CD4-positive, alpha-beta T cell treated with Interleukin-10 for 1 hour (primary cell): Measurements from ENCODE around the gene CEP112.

ENCODE experiments used
- DNase-seq: peaks from one replicate; pipeline ENCODE4 v3.0.0-alpha.2; 2020

The CEP112 gene

DNA sequence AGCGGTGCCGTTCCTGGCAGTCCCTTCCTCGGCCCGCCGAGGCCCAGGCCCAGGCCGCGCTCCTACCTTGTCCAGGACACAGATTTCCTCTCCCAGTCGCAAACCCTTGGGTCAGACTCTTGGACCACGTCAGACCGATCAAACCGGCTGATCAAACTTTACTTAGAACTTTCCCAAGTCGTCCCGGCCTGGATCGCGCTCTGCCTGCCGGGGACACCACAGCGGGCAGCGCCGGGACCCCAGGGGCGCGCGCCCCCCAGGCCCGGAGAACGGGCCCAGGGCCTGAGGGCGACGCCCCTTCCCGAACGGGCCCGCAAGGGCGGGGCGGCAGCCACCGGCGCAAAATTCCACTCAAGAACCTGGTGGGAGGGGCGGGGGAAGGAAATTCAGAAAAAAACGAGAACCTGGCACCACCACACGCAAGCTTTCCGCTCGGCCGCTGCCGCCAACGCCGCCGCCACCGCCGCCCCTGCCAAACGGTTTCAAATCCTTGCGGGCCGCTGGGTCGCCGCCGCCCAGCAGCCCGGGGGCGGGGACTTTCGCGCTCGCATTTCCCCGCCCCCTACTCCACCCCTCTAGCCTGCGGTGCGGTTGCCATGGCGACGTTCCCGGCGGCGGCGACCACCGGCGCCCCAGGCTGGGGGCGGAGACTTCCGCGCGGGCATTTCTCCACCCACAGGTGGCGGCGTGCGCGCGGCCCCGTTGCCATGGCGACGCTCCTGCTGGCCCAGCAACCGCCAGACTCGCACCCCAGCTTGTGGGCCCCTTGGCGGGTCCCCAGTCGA, at the start of gene CEP112:
CEP112 (minus strand) TSS at position 541 of the 785 bp plus-strand sequence.
- peak; percentile 94 for DNase-seq

GRCh38 chr17:66240630-66241029, 48.7 kb upstream of the CEP112 start:
- no peak for DNase-seq

DNA sequence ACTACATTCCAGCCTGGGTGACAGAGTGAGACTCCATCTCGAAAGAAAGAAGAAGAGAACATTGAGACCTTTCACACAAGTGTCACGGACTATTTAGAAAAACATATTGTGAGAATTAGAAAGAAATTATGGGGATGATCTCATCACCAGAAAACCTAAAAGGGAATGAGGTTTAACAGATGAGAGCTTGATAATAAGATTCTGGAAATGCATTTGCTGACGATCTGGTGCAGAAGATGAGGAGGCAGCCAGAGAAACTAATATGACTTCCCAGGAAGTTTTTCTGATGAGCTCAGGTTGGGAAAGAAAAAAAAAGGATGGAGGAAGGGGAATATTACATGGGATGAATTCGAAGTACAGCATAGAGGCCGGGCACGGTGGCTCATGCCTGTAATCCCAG, 48.1 kb upstream of the CEP112 start:
- no peak for DNase-seq

GRCh38 chr17:66235377-66235994, 43.6 kb upstream of the CEP112 start:
- no peak for DNase-seq

- DNase-seq = no peak
Observed at GRCh38 chr17:66234611-66235010, 42.7 kb upstream of the CEP112 start.

- DNase-seq = no peak
Observed at GRCh38 chr17:66233023-66233753, 41.3 kb upstream of the CEP112 start.

DNA sequence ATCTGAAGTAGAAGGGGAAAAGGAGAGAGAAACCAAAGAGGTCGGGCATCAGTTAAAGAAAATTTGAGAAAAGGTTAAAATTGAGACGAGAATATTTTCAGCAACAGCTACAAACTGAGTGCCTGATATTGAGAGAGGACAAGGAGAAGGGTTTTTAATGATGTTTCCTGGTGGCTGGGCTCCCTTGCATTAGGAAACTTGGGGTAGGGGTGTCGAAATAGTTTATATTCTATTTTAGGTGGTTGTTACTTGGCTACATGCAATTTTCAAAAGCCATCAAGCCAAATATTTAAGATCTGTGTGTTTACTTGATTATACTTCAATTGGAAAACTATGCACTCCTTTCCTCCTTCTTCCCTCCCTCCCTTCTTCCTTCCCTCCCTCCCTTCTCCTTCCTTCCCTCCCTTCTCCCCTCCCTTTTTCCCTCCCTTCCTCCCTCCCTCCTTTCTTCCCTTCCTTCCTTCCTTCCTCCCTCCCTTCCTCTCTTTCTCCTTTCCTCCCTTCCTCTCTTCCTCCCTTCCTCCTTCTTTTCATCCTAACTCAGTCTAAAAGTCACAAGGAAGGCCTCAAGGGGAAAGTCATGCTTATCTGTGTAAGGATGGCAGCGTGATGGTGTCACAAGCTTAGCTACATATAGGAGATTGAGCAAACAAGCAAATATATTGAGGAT, 39.1 kb upstream of the CEP112 start:
- DNase-seq = no peak

DNA sequence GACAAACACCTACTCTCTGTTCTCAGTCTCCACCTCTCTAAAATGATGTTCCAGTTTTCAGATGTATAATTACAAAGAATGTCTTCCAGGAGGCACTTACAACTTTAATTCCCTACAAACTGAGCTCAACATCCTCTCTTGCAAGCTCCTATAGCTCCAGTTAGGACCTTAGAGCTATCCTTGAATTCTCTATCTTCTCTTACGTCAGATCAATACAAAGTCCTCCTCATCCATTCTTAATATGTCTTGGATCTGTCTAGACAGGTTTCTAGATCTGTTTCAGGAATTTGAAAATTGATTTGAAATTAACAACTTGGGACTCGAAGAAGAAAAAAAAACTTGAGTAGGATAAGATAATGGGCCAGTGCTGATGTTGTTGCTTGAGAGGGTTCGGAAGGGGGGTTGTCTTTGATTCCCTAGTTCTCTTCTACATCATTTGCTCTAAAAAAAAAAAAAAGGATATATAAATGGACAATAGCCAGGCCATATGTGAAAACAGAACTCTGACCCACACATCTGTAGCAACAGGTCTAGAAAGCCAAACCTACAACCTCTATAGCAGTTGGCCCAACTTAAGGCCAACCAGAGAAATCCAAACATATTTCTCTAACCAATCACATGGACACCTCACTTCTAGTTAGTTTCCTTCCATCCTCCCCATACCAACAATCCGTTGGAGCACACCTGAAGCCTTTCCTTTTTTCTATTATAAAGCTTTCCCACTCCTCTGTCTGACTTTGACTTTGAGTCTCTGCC, 38.0 kb upstream of the CEP112 start:
- no peak for DNase-seq

DNA sequence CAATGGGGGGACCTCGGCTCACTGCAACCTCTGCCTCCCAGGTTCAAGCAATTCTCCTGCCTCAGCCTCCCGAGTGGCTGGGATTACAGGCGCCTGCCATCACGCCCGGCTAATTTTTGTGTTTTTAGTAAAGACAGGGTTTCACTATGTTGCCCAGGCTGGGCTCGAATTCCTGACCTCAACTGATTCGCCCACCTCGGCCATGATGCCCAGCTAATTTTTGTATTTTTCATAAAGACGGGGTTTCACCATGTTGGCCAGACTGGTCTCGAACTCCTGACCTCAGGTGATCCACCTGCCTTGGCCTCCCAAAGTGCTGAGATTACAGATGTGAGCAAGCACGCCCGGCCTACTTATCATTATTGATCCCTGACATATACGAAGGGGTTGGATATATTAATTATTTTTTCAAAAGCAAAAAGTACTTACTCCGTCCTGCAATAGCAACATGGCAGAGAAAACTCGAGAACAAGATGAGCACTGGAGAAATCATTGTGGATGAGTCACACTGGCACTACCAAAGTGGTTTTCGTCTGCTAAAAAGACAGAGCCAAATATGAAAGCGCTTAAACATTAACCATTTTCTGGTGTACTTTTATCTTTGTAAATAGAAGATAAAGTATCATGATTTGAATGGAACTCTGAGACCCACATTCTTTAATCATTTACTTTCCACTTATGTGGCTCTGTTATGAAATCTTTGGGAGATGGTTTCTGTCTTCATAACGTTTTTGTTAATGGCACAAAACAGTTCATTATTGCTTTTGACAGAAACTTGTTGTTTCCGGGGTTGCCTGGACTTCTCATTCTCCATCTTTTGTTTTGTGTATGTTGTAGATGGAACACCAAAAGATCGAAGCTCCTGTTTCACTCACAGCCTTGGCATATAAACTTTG, 37.2 kb upstream of the CEP112 start, which contains the start of gene APOH:
APOH (minus strand) TSS at position 529 of the 896 bp plus-strand sequence; CDS start at position 493, 36 bp downstream.
- no peak for DNase-seq

DNA sequence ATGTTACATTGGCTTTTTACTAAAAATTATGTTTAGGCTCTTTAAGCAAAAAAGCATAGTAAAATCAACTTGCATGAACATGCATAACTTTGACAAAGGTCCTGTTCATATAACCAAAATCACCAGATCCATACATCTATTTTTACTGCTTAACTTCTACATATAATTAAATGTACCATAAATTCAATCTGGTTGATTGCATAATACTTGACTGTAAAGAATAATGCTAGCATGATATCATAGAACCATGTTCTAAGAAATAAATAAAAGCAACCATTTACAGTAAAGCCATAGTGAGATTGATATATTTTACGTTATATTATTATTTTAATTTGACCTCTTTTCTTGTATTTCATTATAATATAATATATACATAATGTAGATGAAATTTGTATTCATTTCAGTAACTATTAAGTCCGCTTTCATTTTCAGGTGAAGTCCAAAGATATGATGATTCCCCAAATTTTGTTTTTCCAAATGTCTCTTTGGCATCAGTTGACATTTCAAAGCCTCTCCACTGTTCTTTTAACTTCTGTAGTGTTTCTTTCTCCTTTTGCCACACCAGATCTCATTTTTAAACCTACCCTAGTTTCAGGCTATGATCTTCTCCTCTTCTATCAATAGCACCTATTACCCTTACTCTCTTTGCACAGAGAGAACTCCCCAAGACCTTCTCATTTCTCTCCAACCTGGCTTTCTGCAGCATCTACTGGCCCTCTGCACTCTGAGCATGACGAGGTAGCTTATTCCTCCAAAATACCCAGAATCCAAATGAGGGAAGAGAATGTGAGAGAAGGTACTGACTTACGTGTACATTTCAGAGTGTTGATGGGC, 35.5 kb upstream of the CEP112 start:
- DNase-seq = no peak

GRCh38 chr17:66222798-66223350, 30.9 kb upstream of the CEP112 start:
- DNase-seq = no peak

GRCh38 chr17:66221755-66222530, 30.0 kb upstream of the CEP112 start:
- DNase-seq = no peak

DNA sequence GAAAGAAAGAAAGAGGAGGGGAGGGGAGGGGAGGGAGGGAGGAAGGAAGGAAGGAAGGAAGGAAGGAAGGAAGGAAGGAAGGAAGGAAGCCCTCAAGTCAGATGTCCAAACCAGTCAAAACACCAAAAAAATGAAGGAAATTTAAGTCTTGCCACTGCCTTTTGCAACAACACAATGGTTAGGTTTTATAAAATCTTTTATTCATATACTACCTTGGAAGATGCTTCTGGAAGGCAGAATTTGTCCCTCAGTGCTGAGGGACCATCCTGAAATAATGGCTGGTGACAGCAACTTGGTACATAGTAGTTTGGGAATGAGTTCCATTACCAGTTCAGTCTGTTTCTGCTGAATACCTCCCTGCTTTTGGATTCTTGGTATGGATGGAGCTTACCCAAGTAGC, 29.4 kb upstream of the CEP112 start:
- DNase-seq = no peak

DNA sequence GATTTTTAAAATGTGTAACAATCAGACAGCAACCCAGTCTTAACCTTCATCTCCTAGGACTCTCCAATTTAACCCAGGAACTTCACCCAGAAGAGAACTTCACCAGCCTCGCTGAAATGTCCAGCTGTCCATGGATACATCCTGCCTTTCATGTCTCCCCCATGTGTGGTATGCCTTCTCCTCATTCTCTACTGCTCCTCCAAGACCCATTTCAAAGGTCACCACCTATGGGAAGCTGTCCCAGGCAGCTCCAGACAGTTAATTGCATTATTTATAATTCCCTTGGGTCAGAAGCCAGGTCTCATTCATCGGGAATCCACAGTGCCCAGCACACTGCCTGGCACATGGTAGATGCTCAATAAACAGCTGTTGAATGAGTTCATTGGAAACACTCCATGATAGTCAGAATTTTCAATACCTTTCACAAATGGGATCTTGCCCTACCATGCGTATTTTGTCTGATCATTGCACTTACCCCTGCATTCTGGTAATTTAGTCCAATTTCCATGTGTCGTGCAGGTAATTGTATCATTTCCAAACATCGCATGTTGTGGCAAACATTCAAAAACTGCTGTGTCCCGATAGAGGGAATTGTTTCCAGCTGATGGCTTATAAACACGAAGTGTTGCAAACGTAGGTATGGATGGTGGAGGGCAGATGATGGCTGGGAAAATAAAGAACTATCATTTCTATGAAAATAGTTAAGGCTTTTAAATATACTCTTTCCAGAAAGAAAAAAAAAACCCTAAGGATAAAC, 28.3 kb upstream of the CEP112 start:
- no peak for DNase-seq

DNA sequence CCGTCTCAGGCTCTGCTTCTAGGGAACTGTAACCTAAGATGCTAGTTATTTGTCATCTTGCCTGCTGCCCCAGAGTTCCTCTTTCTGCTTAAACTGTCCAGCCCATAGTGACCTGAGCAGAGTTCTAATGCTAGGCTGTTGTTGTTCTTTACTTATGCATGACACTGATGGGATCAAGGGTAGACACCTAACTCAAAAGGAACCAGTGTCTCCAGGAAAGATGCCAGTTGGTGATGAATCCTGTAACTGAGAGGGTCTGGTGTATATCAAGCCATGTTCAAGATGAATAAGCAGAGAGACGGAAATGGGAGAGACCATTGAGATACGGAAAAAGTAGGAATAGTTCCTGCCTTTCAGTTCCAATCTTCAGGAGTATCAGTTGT, 23.6 kb upstream of the CEP112 start:
- no peak for DNase-seq

DNA sequence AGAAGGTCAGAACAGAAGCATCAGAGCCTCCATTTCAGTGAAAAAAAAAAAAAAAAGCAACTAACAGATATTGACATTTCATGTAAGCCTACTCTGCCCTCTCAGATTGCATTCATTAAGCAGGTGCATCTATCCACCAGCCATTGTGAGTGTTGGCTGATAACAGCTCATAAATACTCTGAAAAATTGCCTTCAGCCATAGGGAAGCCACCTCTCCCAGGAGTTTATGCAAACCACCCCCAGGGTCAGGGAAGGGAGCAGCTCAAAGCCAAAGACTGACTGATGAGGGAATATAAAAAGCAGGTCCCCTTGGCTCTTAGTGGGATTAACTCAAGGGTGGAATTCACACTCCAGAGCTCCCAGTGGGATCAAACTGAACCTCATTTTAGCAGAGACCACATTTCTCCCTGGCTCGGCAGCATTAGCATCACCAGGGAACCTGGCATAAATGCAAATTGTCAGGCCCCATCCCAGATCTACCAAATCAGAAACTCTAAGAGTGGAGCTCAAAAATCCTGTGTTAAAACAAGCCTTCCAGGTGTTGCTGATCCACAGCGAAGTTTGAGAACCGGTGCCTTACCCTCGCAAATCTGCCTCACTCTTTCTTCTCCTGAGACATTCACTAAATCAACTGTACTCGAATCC, 23.1 kb upstream of the CEP112 start:
- DNase-seq = no peak

DNA sequence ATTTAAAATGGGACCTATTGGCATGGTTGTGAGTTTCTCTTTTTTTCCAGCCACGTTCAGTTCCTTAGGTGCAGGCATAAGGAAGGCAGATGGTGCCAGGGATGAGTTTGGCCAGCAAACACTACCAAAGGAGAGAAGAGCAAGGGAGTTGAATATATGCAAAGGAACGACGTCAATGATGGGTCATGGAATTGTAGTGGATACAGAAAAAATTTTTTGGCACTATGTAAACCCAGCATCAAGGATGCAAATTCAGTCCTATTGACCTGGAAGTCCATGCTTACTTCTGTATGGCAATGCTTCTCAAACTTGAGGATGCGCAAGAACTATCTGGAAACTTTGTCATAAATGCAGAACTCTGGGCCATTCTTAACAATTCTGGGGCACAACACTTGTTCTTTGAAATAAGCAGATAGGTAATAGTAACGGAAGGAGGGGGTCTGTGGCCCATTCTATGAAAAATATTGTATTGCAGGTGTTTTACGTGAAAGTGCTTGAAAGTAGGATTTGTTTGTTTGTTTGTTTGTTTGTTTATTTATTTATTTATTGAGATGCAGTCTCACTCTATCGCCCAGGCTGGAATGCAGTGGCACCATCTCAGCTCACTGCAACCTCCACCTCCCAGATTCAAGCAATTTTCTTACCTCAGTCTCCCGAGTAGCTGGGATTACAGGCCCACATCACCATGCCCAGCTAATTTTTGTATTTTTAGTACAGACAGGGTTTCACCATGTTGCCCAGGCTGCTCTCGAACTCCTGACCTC, 19.3 kb upstream of the CEP112 start:
- no peak for DNase-seq
